Mesothelial cell of epicardium (in vitro differentiated cells): ENCODE data around the gene HAPLN3. TPM values are rescaled to one million over a fixed set of nuclear protein-coding genes. Genes with fewer than 3 reads are reported as not detected.

Source experiments
- DNase-seq, 2 experiments: peaks; one replicate each; pipeline ENCODE4 v3.0.0; 2021; ENCODE audit warnings: low spot score in 2 of 2; ENCODE audit not compliant: unreplicated experiment in 2 of 2
- H3K27ac Mint-ChIP-seq: 2 replicates; pipeline ENCODE4 v1.8.0; 2021; ENCODE audit warnings: mixed read lengths
- H3K27me3 Mint-ChIP-seq: 2 replicates; pipeline ENCODE4 v1.8.0; 2021; ENCODE audit warnings: low read depth, mixed read lengths
- H3K36me3 Mint-ChIP-seq: 2 replicates; pipeline ENCODE4 v1.8.0; 2021; ENCODE audit warnings: mixed read lengths
- H3K4me1 Mint-ChIP-seq: 2 replicates; pipeline ENCODE4 v1.8.0; 2021; ENCODE audit warnings: mixed read lengths
- H3K4me3 Mint-ChIP-seq: 2 replicates; pipeline ENCODE4 v1.8.0; 2021; ENCODE audit warnings: mild to moderate bottlenecking, moderate library complexity, mixed read lengths
- H3K9me3 Mint-ChIP-seq: 2 replicates; pipeline ENCODE4 v1.8.0; 2021; ENCODE audit warnings: mixed read lengths
- CTCF ChIP-seq: fragments of 200-600 bp; sonication (generic); IDR thresholded peaks from one replicate; pipeline ENCODE4 v1.5.0; 2021; ENCODE audit warnings: antibody characterized with exemption; ENCODE audit not compliant: unreplicated experiment
- total RNA-seq: library from RNA; stranded (reverse); gene quantifications from 3 replicates; pipeline ENCODE4 v1.2.1, GENCODE V29; 2021

HAPLN3 gene
- total RNA-seq, 1 donor from 2014 or later = 3.9 TPM

- Mint-ChIP-seq H3K36me3 (no peaks in the 10 kb centered on the region), H3K4me3 (no peak overlapping the region), H3K9me3 (no peaks in the 10 kb centered on the region), H3K27ac (no peak overlapping the region), H3K27me3 (no peaks in the 10 kb centered on the region), H3K4me1 (peaks cover 10% of the 10 kb centered on the region)
- no peak for DNase-seq
- no peak for TF ChIP-seq CTCF
These were observed 65.3 kb downstream of the HAPLN3 start for GRCh38 chr15:88830016-88830415.

- Mint-ChIP-seq H3K27me3 (peaks cover 1% of the 10 kb centered on the region), H3K36me3 (no peaks in the 10 kb centered on the region), H3K9me3 (no peaks in the 10 kb centered on the region), H3K4me1 (peaks cover 9% of the 10 kb centered on the region), H3K27ac (no peak overlapping the region), H3K4me3 (no peak overlapping the region)
- TF ChIP-seq CTCF = no peak
- no peak for DNase-seq
These were observed 66.6 kb downstream of the HAPLN3 start for GRCh38 chr15:88828791-88829190.

Other genes starting within 250 kb of the HAPLN3 start
- gene ACAN, start 92.1 kb downstream of the HAPLN3 start, total RNA-seq = 0.07 to 0.13 TPM (median 0.09 TPM) in 3 replicates
- 176 to 182 TPM (median 181 TPM) in 3 replicates for gene MFGE8, start 17.8 kb upstream of the HAPLN3 start, total RNA-seq
- gene ABHD2, start 192.9 kb upstream of the HAPLN3 start, total RNA-seq = 33.7 to 39.7 TPM (median 39.1 TPM) in 3 replicates